ENCODE data around the gene TIMM22.
A peak's percentile ranks its signal among the peaks of the same experiment; 100 is the strongest.
"Not testable (repeated sequence)": the region's sequence is repeated elsewhere in the genome, so short reads cannot be mapped to it uniquely, and the experiment has no call there.

The TIMM22 gene
- 5.0 to 16.8 (median 9.6) reads per million in 18 experiments for total RNA-seq

- peak; percentile 97 for DNase-seq
Measured at GRCh38 chr17:996554-997344, at the start of gene TIMM22. Gene TIMM22 (plus strand): TSS chr17:997129. CDS start chr17:997143, 14 bp downstream.

- DNase-seq: no peak
Measured at GRCh38 chr17:948284-948852, 48.6 kb upstream of the TIMM22 start.

GRCh38 chr17:949623-950303 lies 47.2 kb upstream of the TIMM22 start:
- DNase-seq: no peak

GRCh38 chr17:951325-952132 lies 45.4 kb upstream of the TIMM22 start:
- DNase-seq: no peak

- DNase-seq: not testable (repeated sequence)
Measured at GRCh38 chr17:952592-952991, 44.3 kb upstream of the TIMM22 start.

- DNase-seq: no peak
Measured at GRCh38 chr17:953767-954166, 43.2 kb upstream of the TIMM22 start.

- DNase-seq: no peak
Measured at GRCh38 chr17:954431-955164, 42.3 kb upstream of the TIMM22 start.

GRCh38 chr17:956905-957304 lies 40.0 kb upstream of the TIMM22 start:
- DNase-seq: no peak

GRCh38 chr17:957856-958421 lies 39.0 kb upstream of the TIMM22 start:
- no peak for DNase-seq

- no peak for DNase-seq
Measured at GRCh38 chr17:958712-959451, 38.0 kb upstream of the TIMM22 start.

GRCh38 chr17:962166-962565 lies 34.8 kb upstream of the TIMM22 start:
- no peak for DNase-seq

GRCh38 chr17:962670-963069 lies 34.3 kb upstream of the TIMM22 start:
- DNase-seq: no peak

- DNase-seq: no peak
Measured at GRCh38 chr17:964876-965275, 32.1 kb upstream of the TIMM22 start.

- DNase-seq: no peak
Measured at GRCh38 chr17:965311-965989, 31.5 kb upstream of the TIMM22 start.

GRCh38 chr17:967122-967521 lies 29.8 kb upstream of the TIMM22 start:
- no peak for DNase-seq

GRCh38 chr17:968812-969730 lies 27.9 kb upstream of the TIMM22 start:
- DNase-seq: no peak

GRCh38 chr17:969811-970355 lies 27.0 kb upstream of the TIMM22 start:
- DNase-seq: no peak

GRCh38 chr17:970364-970763 lies 26.6 kb upstream of the TIMM22 start:
- DNase-seq: no peak

GRCh38 chr17:971861-972260 lies 25.1 kb upstream of the TIMM22 start:
- not testable (repeated sequence) for DNase-seq

All from inflammatory macrophage (primary cell).